GM21515 (cell line): ENCODE results near the gene FOSL2.

Experiments used
- ATAC-seq: cut with Tn5 transposase; IDR thresholded peaks from one replicate; pipeline ENCODE4 v1.9.1; 2021; ENCODE audit not compliant: unreplicated experiment

FOSL2 gene

GRCh38 chr2:28430377-28430765, 37.7 kb downstream of the FOSL2 start:
- ATAC-seq, result no peak

- ATAC-seq, result no peak
These were observed 38.2 kb downstream of the FOSL2 start for GRCh38 chr2:28430788-28431418.

GRCh38 chr2:28431741-28432140, 39.1 kb downstream of the FOSL2 start:
- ATAC-seq, result no peak

GRCh38 chr2:28432362-28432761, 39.7 kb downstream of the FOSL2 start:
- ATAC-seq, result no peak

- no peak for ATAC-seq
These were observed 40.6 kb downstream of the FOSL2 start for GRCh38 chr2:28433215-28433614.

GRCh38 chr2:28433935-28434599, 41.4 kb downstream of the FOSL2 start:
- no peak for ATAC-seq

- no peak for ATAC-seq
These were observed 41.9 kb downstream of the FOSL2 start for GRCh38 chr2:28434600-28434989.

GRCh38 chr2:28435241-28435640, 42.6 kb downstream of the FOSL2 start:
- ATAC-seq, result no peak

GRCh38 chr2:28435814-28436351, 43.2 kb downstream of the FOSL2 start:
- no peak for ATAC-seq

- no peak for ATAC-seq
These were observed 43.9 kb downstream of the FOSL2 start for GRCh38 chr2:28436525-28437051.

GRCh38 chr2:28437149-28437835, 44.6 kb downstream of the FOSL2 start:
- no peak for ATAC-seq

- ATAC-seq, result no peak
These were observed 45.3 kb downstream of the FOSL2 start for GRCh38 chr2:28437918-28438317.

GRCh38 chr2:28438532-28439063, 45.9 kb downstream of the FOSL2 start:
- ATAC-seq, result no peak

- no peak for ATAC-seq
These were observed 46.5 kb downstream of the FOSL2 start for GRCh38 chr2:28439127-28439526.

- no peak for ATAC-seq
These were observed 47.1 kb downstream of the FOSL2 start for GRCh38 chr2:28439763-28440162.

GRCh38 chr2:28442328-28442727, 49.7 kb downstream of the FOSL2 start:
- ATAC-seq, result no peak

GRCh38 chr2:28444956-28445355, 52.3 kb downstream of the FOSL2 start:
- ATAC-seq, result no peak

GRCh38 chr2:28445448-28446258, 53.0 kb downstream of the FOSL2 start:
- no peak for ATAC-seq

- ATAC-seq, result no peak
These were observed 53.9 kb downstream of the FOSL2 start for GRCh38 chr2:28446531-28446930.

GRCh38 chr2:28447086-28447485, 54.4 kb downstream of the FOSL2 start:
- ATAC-seq, result no peak
